ENCODE data around the gene MATN4. TPM values are rescaled to one million over a fixed set of nuclear protein-coding genes. Genes with fewer than 3 reads are reported as not detected.

MATN4 gene, protein sequence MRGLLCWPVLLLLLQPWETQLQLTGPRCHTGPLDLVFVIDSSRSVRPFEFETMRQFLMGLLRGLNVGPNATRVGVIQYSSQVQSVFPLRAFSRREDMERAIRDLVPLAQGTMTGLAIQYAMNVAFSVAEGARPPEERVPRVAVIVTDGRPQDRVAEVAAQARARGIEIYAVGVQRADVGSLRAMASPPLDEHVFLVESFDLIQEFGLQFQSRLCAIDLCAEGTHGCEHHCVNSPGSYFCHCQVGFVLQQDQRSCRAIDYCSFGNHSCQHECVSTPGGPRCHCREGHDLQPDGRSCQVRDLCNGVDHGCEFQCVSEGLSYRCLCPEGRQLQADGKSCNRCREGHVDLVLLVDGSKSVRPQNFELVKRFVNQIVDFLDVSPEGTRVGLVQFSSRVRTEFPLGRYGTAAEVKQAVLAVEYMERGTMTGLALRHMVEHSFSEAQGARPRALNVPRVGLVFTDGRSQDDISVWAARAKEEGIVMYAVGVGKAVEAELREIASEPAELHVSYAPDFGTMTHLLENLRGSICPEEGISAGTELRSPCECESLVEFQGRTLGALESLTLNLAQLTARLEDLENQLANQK
- 0.99 TPM for total RNA-seq

GRCh38 chr20:45308117-45308778 is at the start of gene MATN4:
Gene MATN4, minus strand, starts transcription at chr20:45308299. Its CDS starts 2,717 bp downstream, at chr20:45305582.

GRCh38 chr20:45347936-45348778 is 40.1 kb upstream of the MATN4 start, which contains the start of gene SDC4:
Gene SDC4, minus strand, starts transcription at chr20:45348424. Its CDS starts 40 bp downstream, at chr20:45348384.

GRCh38 chr20:45306431-45306982 is 1.6 kb downstream of the MATN4 start, which contains the start of gene RBPJL:
Gene RBPJL, plus strand, starts transcription at chr20:45306840. Its CDS starts 83 bp downstream, at chr20:45306923.

DNA sequence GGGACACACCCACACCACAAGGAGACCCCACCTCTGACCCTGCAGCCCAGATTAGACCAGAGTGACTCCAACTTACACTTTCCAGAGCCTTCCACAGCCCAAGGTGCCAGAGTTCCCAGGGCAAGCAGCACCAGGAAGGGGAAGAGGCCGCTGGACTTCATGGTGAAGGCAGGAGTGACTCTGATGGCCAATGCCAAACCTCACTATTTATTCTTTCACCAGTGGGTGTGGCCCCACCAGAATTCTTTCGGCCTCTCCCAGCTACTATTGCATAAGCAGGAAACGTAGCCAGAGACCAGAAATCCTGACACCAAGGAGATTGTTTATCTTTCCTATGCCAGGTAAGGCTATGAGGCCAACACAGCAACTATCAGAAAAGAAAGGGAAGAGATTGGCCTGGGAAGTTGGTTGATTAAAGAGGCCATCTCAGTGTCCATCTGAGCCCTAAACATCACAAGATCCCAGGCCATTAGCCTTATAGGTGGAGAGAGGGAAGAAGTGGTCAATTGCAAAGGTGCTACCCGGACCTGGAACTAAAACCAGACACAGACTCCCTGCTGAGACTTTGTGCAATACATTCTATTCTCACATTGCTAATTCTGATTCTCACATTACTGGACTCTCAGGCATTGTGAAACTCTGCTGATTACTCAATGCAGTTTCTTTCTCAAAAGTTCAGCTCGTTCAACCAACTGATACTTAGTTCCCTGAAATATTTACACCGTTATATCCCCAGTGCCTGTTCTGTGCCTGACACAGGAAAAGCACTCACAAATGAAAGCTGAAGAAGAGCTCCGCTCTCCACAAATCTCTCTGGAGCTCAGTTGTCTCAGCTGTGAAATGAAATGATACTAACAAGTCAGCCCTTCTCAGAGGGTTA is 53.5 kb downstream of the MATN4 start, which contains the start of gene SLPI:
SLPI (minus strand) TSS at position 182 of the 880 bp plus-strand sequence; CDS start at position 161, 21 bp downstream.

Other genes with a start within 250 kb of the MATN4 start
- 0.76 TPM for gene KCNS1, start 207.2 kb downstream of the MATN4 start, total RNA-seq
- not detected for gene WFDC5, start 193.1 kb downstream of the MATN4 start, total RNA-seq
- not detected for gene WFDC12, start 183.8 kb downstream of the MATN4 start, total RNA-seq
- not detected for gene PI3, start 133.4 kb downstream of the MATN4 start, total RNA-seq
- not detected for gene SEMG1, start 101.3 kb downstream of the MATN4 start, total RNA-seq
- gene SEMG2, start 86.9 kb downstream of the MATN4 start, total RNA-seq, result 0.06 TPM
- gene SLPI, start 53.7 kb downstream of the MATN4 start, total RNA-seq, result 2.8 TPM
- not detected for gene RBPJL, start 1.5 kb downstream of the MATN4 start, total RNA-seq
- 122 TPM for gene SDC4, start 40.1 kb upstream of the MATN4 start, total RNA-seq
- gene SYS1, start 54.9 kb upstream of the MATN4 start, total RNA-seq, result 25.3 TPM
- gene TP53TG5, start 70.0 kb upstream of the MATN4 start, total RNA-seq, result 0.12 TPM
- 12.9 TPM for gene DBNDD2, start 100.0 kb upstream of the MATN4 start, total RNA-seq
- 45.5 TPM for gene PIGT, start 107.8 kb upstream of the MATN4 start, total RNA-seq
- 77.5 TPM for gene WFDC2, start 161.5 kb upstream of the MATN4 start, total RNA-seq
- not detected for gene SPINT3, start 207.3 kb upstream of the MATN4 start, total RNA-seq
- not detected for gene WFDC6, start 231.2 kb upstream of the MATN4 start, total RNA-seq
- gene EPPIN, start 239.1 kb upstream of the MATN4 start, total RNA-seq, result not detected

Measured in metanephros (tissue), 1 donor.